Measurements from ENCODE around the gene FBXW2. TPM values are rescaled to one million over a fixed set of nuclear protein-coding genes. Genes with fewer than 3 reads are reported as not detected.

The FBXW2 gene
- total and polyA plus RNA-seq, 2 donors (not counting 1 experiment from before 2014, with no cell fraction given), result 33.5 to 77.5 TPM

GRCh38 chr9:120801441-120801840 is 8.2 kb upstream of the FBXW2 start:
- Histone ChIP-seq H3K4me3 (replicated peaks in 1 of 4; ENCODE audit: control extremely low read depth in 1 of 4, insufficient read depth in 1 of 4, low read depth in 3 of 4, low read length in 4 of 4) (no peak overlapping the region), H3K4me1 (ENCODE audit: control insufficient read depth, extremely low read depth, insufficient read depth, low read length) (no peaks in the 10 kb centered on the region), H3K9ac (ENCODE audit: insufficient read depth, low read length) (no peak overlapping the region), H3K4me2 (ENCODE audit: extremely low read depth, insufficient read depth, low read length) (no peak overlapping the region), H2AFZ (ENCODE audit: low read length) (no peak overlapping the region), H3K79me2 (ENCODE audit: control insufficient read depth, insufficient read depth, low read length) (no peaks in the 10 kb centered on the region), H3K36me3 (ENCODE audit: control insufficient read depth, insufficient read depth, low read length) (no peaks in the 10 kb centered on the region), H3K27me3 (ENCODE audit: control insufficient read depth, insufficient read depth, low read length) (no peaks in the 10 kb centered on the region), H3K9me3 (ENCODE audit: control insufficient read depth, insufficient read depth, low read depth, low read length) (no peaks in the 10 kb centered on the region), H3K27ac (ENCODE audit: insufficient read depth, low read length) (no peak overlapping the region), H4K20me1 (ENCODE audit: control insufficient read depth, extremely low read depth, insufficient read depth, low read length) (no peaks in the 10 kb centered on the region)
- DNase-seq (ENCODE audit: low read depth in 2 of 2), result no peak
- TF ChIP-seq EZH2 (IDR thresholded peaks at IDR 0.05; ENCODE audit: low read length, missing control alignments), result no peak

DNA sequence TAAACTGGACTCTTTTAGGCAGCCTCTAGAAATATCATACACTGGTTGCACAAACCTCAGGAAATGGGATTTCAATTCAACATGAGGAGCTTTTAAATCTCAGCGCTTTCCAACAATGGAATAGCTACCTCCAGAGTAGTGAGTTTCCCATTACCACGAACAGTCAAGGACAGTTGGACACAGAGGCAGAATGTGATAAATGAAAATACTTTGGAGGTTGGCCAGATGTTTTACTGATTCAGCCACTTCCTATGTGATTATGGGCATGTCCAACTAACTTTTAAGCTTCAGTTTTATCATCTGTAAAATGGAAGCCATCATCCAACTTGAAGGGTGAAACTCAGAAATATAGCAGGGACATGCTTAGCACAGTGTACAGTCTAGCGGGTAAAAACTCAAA is 2.1 kb downstream of the FBXW2 start:
- no peak overlapping the region for H3K27ac ChIP-seq (ENCODE audit: insufficient read depth, low read length)
- no peaks in the 10 kb centered on the region for H4K20me1 ChIP-seq (ENCODE audit: control insufficient read depth, extremely low read depth, insufficient read depth, low read length)
- H3K4me2 ChIP-seq (ENCODE audit: extremely low read depth, insufficient read depth, low read length), result no peak overlapping the region
- no peaks in the 10 kb centered on the region for H3K27me3 ChIP-seq (ENCODE audit: control insufficient read depth, insufficient read depth, low read length)
- H3K9me3 ChIP-seq (ENCODE audit: control insufficient read depth, insufficient read depth, low read depth, low read length), result no peaks in the 10 kb centered on the region
- no peak overlapping the region for H2AFZ ChIP-seq (ENCODE audit: low read length)
- peaks cover 4% of the 10 kb centered on the region for H3K4me1 ChIP-seq (ENCODE audit: control insufficient read depth, extremely low read depth, insufficient read depth, low read length)
- peaks cover 4% of the 10 kb centered on the region for H3K36me3 ChIP-seq (ENCODE audit: control insufficient read depth, insufficient read depth, low read length)
- TF ChIP-seq EZH2 (IDR thresholded peaks at IDR 0.05; ENCODE audit: low read length, missing control alignments) (no peak), CTCF (conservative IDR thresholded peaks at IDR 0.05 in 1 of 2, IDR thresholded peaks at IDR 0.05 in 1 of 2; ENCODE audit: low read depth in 1 of 2, low read length in 2 of 2) (no peak)
- H3K79me2 ChIP-seq (ENCODE audit: control insufficient read depth, insufficient read depth, low read length), result peaks cover 48% of the 10 kb centered on the region
- no peak overlapping the region for H3K4me3 ChIP-seq (replicated peaks in 1 of 4; ENCODE audit: control extremely low read depth in 1 of 4, insufficient read depth in 1 of 4, low read depth in 3 of 4, low read length in 4 of 4)
- peak in 1 of 2 donors; percentile 40 for DNase-seq (ENCODE audit: low read depth in 2 of 2)
- H3K9ac ChIP-seq (ENCODE audit: insufficient read depth, low read length), result no peak overlapping the region

GRCh38 chr9:120787933-120788332 is 5.3 kb downstream of the FBXW2 start:
- no peak overlapping the region for H3K4me3 ChIP-seq (replicated peaks in 1 of 4; ENCODE audit: control extremely low read depth in 1 of 4, insufficient read depth in 1 of 4, low read depth in 3 of 4, low read length in 4 of 4)
- H3K36me3 ChIP-seq (ENCODE audit: control insufficient read depth, insufficient read depth, low read length), result peaks cover 4% of the 10 kb centered on the region
- no peak overlapping the region for H2AFZ ChIP-seq (ENCODE audit: low read length)
- H3K9ac ChIP-seq (ENCODE audit: insufficient read depth, low read length), result no peak overlapping the region
- H3K9me3 ChIP-seq (ENCODE audit: control insufficient read depth, insufficient read depth, low read depth, low read length), result no peaks in the 10 kb centered on the region
- no peak for TF ChIP-seq CTCF (conservative IDR thresholded peaks at IDR 0.05 in 1 of 2, IDR thresholded peaks at IDR 0.05 in 1 of 2; ENCODE audit: low read depth in 1 of 2, low read length in 2 of 2)
- no peak for TF ChIP-seq EZH2 (IDR thresholded peaks at IDR 0.05; ENCODE audit: low read length, missing control alignments)
- peaks cover 4% of the 10 kb centered on the region for H3K4me1 ChIP-seq (ENCODE audit: control insufficient read depth, extremely low read depth, insufficient read depth, low read length)
- peaks cover 54% of the 10 kb centered on the region for H3K79me2 ChIP-seq (ENCODE audit: control insufficient read depth, insufficient read depth, low read length)
- no peak for DNase-seq (ENCODE audit: low read depth in 2 of 2)
- no peaks in the 10 kb centered on the region for H4K20me1 ChIP-seq (ENCODE audit: control insufficient read depth, extremely low read depth, insufficient read depth, low read length)
- H3K4me2 ChIP-seq (ENCODE audit: extremely low read depth, insufficient read depth, low read length), result no peak overlapping the region
- H3K27ac ChIP-seq (ENCODE audit: insufficient read depth, low read length), result no peak overlapping the region
- H3K27me3 ChIP-seq (ENCODE audit: control insufficient read depth, insufficient read depth, low read length), result no peaks in the 10 kb centered on the region
